ENCODE data around the gene EPB41. TPM values are rescaled to one million over a fixed set of nuclear protein-coding genes. Genes with fewer than 3 reads are reported as not detected.
A peak's percentile ranks its signal among the peaks of the same experiment; 100 is the strongest.

The EPB41 gene
- total RNA-seq, 2 donors from 2014 or later, result 50.7 to 60.5 TPM

DNA sequence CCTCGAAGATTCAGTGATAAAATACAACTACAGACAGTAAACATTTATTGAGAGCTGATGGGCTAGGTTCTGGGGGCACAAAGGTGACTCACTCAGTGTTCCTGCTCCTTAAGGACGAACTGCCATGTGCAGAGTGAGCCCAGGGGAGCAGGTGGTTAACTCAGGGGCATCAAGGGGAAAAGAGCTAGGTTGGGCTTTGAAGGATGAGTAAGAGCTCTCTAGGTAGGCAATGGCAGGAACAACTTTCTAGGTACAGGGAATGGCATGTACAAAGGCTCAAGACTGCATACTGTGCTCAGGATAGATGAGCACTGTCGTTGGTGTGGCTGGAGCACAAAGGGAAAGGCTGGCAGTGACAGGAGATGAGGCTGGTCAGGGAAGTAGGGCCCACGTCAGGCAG, 16.6 kb upstream of the EPB41 start:
- no peaks in the 10 kb centered on the region for H3K9me3 Mint-ChIP-seq
- peaks cover 19 to 34% of the 10 kb centered on the region in 2 donors for H3K4me1 Mint-ChIP-seq (ENCODE audit: low read depth in 2 of 2)
- H3K27me3 Mint-ChIP-seq, result no peaks in the 10 kb centered on the region
- H3K36me3 Mint-ChIP-seq, result peaks cover 5% of the 10 kb centered on the region
- no peak overlapping the region for H3K27ac Mint-ChIP-seq
- no peak for ATAC-seq
- no peak for DNase-seq (ENCODE audit: low spot score)
- H3K4me3 Mint-ChIP-seq, result no peak overlapping the region

DNA sequence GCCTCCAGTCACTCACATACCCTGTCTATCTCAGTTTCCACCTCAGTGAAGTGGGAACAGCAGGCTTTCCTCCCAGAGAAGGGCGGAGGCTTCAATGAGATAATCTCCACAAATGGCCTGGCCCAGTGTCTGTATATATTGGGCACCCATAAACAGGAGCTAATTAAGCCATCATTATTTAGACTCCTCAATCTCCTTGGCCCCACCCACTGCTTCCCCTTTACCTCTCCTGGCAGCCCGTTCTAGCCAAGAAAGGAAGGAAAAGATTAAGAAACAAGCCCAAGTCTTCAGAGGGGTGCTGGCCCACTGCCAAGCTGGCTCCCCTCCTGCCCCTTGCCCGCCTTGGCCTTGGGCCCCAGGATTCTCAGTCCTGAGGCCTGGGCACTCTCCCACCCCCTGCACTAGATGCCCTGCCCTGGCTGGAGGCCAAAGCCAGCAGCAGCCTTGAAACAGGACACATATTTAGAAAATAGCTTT, 15.9 kb upstream of the EPB41 start:
- Mint-ChIP-seq H3K27me3 (no peaks in the 10 kb centered on the region), H3K4me3 (no peak overlapping the region), H3K36me3 (peaks cover 5% of the 10 kb centered on the region), H3K4me1 (ENCODE audit: low read depth in 2 of 2) (peaks cover 19 to 31% of the 10 kb centered on the region in 2 donors), H3K27ac (no peak overlapping the region), H3K9me3 (no peaks in the 10 kb centered on the region)
- DNase-seq (ENCODE audit: low spot score), result no peak
- ATAC-seq, result no peak

DNA sequence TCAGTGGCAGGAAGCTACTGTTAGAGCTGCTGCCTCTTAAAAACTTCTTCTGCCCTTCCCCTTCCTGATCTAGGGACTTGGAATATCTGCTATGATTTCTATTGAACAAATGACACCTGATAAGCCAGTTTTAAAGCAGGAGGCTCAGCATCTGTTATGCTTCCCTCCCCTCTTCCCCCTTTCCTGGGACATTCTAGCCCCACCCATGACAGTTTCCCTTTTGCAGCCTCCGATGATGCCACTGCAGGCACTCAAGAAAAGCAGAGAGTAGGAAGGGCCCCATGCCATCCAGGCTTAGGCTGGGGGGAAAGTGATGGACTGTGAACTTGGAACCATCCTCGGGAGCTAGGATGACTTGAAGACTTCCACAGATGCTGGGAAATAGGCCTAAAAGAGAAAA, 15.1 kb upstream of the EPB41 start:
- Mint-ChIP-seq H3K9me3 (no peaks in the 10 kb centered on the region), H3K27me3 (no peaks in the 10 kb centered on the region), H3K36me3 (peaks cover 5% of the 10 kb centered on the region), H3K4me3 (no peak overlapping the region), H3K27ac (peak overlapping the region in 1 of 2 donors; percentile 8), H3K4me1 (ENCODE audit: low read depth in 2 of 2) (peaks cover 19 to 31% of the 10 kb centered on the region in 2 donors)
- ATAC-seq (no peak), DNase-seq (ENCODE audit: low spot score) (no peak)

DNA sequence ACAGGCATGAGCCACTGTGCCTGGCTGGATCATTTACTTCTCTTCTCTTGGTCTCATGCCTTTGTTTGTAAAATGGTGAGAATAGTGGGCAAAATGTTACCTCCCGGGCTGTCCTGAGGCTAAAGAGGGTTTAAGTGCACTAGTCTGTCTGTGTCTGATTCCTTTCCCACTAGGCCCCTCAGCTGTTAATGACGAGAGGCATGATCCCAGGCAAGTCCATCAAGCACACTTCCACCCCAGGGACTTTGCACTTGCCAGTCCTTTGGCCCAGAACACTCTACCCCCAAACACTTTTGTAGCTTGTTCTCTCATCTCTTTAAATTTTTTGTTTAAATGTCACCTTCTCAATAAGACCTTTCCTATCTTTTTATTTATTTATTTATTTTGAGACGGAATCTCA, 13.8 kb upstream of the EPB41 start:
- Mint-ChIP-seq H3K27me3 (no peaks in the 10 kb centered on the region), H3K27ac (no peak overlapping the region)
- no peak for ATAC-seq

GRCh38 chr1:28902738-28903137, 11.6 kb upstream of the EPB41 start:
- ATAC-seq, result no peak
- Mint-ChIP-seq H3K9me3 (no peaks in the 10 kb centered on the region), H3K36me3 (peaks cover 5% of the 10 kb centered on the region), H3K27ac (no peak overlapping the region), H3K4me3 (no peak overlapping the region), H3K27me3 (no peaks in the 10 kb centered on the region), H3K4me1 (ENCODE audit: low read depth in 2 of 2) (peaks cover 11 to 26% of the 10 kb centered on the region in 2 donors)
- no peak for DNase-seq (ENCODE audit: low spot score)

More for the DNA sequence above, 13.8 kb upstream of the EPB41 start:
- peaks cover 5% of the 10 kb centered on the region for H3K36me3 Mint-ChIP-seq
- DNase-seq (ENCODE audit: low spot score), result no peak
- H3K4me3 Mint-ChIP-seq, result no peak overlapping the region
- peaks cover 19 to 31% of the 10 kb centered on the region in 2 donors for H3K4me1 Mint-ChIP-seq (ENCODE audit: low read depth in 2 of 2)
- no peaks in the 10 kb centered on the region for H3K9me3 Mint-ChIP-seq

DNA sequence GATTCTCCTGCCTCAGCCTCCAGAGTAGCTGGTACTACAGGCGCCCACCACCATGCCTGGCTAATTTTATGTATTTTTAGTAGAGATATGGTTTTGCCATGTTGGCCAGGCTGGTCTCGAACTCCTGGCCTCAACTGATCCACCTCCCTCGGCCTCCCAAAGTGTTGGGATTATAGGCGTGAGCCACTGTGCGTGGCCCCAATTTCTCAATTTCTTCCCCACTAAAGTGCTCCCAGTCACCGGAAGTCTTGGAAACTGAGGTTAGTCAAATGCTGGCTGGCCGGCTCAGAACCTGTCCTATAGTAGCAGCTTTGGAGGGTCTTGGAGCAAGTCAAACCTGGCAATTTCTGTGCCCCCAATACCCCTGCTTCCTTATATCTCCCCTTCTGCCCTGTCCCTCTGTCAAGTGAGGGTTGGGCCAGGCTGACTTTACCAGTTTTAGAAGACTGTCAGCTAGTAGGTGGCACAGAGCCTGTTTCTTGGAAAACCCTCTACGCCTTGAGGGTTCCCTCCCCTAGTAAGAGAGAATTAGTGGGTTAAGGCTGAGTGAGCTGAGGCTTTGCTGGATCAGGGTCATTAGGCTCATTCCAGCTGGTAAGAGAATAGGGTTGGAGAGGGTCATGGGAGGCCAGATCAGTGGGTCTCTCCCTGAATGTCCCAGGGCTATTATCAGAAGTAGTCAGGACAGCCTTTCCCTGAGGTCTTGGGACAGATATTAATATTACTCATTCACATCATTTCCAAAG, 8.3 kb upstream of the EPB41 start:
- no peaks in the 10 kb centered on the region for H3K9me3 Mint-ChIP-seq
- H3K4me3 Mint-ChIP-seq, result no peak overlapping the region
- DNase-seq (ENCODE audit: low spot score), result no peak
- H3K27me3 Mint-ChIP-seq, result no peaks in the 10 kb centered on the region
- no peak overlapping the region for H3K27ac Mint-ChIP-seq
- H3K4me1 Mint-ChIP-seq (ENCODE audit: low read depth in 2 of 2), result peaks cover 5 to 7% of the 10 kb centered on the region in 2 donors
- peaks cover 5% of the 10 kb centered on the region for H3K36me3 Mint-ChIP-seq
- no peak for ATAC-seq

- no peak for DNase-seq (ENCODE audit: low spot score)
- no peaks in the 10 kb centered on the region for H3K27me3 Mint-ChIP-seq
- H3K4me3 Mint-ChIP-seq, result no peak overlapping the region
Observed at GRCh38 chr1:28909198-28909597, 5.2 kb upstream of the EPB41 start.

GRCh38 chr1:28910379-28911115, 3.8 kb upstream of the EPB41 start:
- Mint-ChIP-seq H3K4me1 (ENCODE audit: low read depth in 2 of 2) (peaks cover 15 to 16% of the 10 kb centered on the region in 2 donors), H3K27ac (no peak overlapping the region), H3K9me3 (no peaks in the 10 kb centered on the region), H3K27me3 (no peaks in the 10 kb centered on the region), H3K36me3 (no peaks in the 10 kb centered on the region), H3K4me3 (no peak overlapping the region)
- ATAC-seq (no peak), DNase-seq (ENCODE audit: low spot score) (no peak)

More at GRCh38 chr1:28909198-28909597, 5.2 kb upstream of the EPB41 start:
- Mint-ChIP-seq H3K4me1 (ENCODE audit: low read depth in 2 of 2) (peaks cover 7 to 12% of the 10 kb centered on the region in 2 donors), H3K9me3 (no peaks in the 10 kb centered on the region), H3K27ac (no peak overlapping the region), H3K36me3 (no peaks in the 10 kb centered on the region)
- ATAC-seq, result no peak

DNA sequence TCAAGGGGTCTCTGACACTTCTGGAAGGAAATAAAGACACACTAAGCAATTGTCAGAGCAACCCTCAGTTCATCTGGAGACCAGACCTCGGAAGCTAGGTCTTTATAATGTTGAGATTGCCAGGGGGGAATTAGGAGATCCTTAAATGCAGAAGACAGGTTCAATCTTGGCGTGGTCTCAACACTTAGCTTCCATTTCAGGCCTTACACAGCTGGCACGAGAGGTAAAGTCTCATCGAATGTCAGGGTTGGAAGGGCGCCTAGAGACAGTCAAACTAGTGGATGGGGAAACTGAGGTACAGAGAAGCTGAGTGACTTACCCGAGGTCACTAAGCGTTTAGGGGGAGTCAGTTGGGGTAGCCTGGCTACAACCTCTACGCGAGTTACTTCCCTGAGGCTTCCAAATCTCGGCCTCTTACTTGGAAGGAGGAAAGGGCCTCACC, 562 bp upstream of the EPB41 start:
- no peak for DNase-seq (ENCODE audit: low spot score)
- Mint-ChIP-seq H3K4me3 (peak overlapping the region; percentile 93), H3K9me3 (no peaks in the 10 kb centered on the region), H3K27me3 (no peaks in the 10 kb centered on the region), H3K4me1 (ENCODE audit: low read depth in 2 of 2) (peaks cover 32 to 40% of the 10 kb centered on the region in 2 donors), H3K27ac (peak overlapping the region; percentile 66 to 73), H3K36me3 (no peaks in the 10 kb centered on the region)
- ATAC-seq, result no peak

- peak overlapping the region; percentile 93 for H3K4me3 Mint-ChIP-seq
Observed at GRCh38 chr1:28915031-28915895, 894 bp downstream of the EPB41 start.

GRCh38 chr1:28917757-28918118, 3.4 kb downstream of the EPB41 start:
- ATAC-seq (no peak), DNase-seq (ENCODE audit: low spot score) (no peak)
- no peaks in the 10 kb centered on the region for H3K36me3 Mint-ChIP-seq
- H3K27ac Mint-ChIP-seq, result peak overlapping the region in 1 of 2 donors; percentile 17
- H3K4me3 Mint-ChIP-seq, result peak overlapping the region; percentile 12
- no peaks in the 10 kb centered on the region for H3K27me3 Mint-ChIP-seq
- no peaks in the 10 kb centered on the region for H3K9me3 Mint-ChIP-seq
- H3K4me1 Mint-ChIP-seq (ENCODE audit: low read depth in 2 of 2), result peaks cover 36 to 44% of the 10 kb centered on the region in 2 donors

More at GRCh38 chr1:28915031-28915895, 894 bp downstream of the EPB41 start:
- peaks cover 36 to 41% of the 10 kb centered on the region in 2 donors for H3K4me1 Mint-ChIP-seq (ENCODE audit: low read depth in 2 of 2)
- DNase-seq (ENCODE audit: low spot score) (no peak), ATAC-seq (peak; percentile 1 to 21)
- no peaks in the 10 kb centered on the region for H3K36me3 Mint-ChIP-seq
- H3K27ac Mint-ChIP-seq, result peak overlapping the region; percentile 44 to 67
- no peaks in the 10 kb centered on the region for H3K27me3 Mint-ChIP-seq
- H3K9me3 Mint-ChIP-seq, result no peaks in the 10 kb centered on the region

DNA sequence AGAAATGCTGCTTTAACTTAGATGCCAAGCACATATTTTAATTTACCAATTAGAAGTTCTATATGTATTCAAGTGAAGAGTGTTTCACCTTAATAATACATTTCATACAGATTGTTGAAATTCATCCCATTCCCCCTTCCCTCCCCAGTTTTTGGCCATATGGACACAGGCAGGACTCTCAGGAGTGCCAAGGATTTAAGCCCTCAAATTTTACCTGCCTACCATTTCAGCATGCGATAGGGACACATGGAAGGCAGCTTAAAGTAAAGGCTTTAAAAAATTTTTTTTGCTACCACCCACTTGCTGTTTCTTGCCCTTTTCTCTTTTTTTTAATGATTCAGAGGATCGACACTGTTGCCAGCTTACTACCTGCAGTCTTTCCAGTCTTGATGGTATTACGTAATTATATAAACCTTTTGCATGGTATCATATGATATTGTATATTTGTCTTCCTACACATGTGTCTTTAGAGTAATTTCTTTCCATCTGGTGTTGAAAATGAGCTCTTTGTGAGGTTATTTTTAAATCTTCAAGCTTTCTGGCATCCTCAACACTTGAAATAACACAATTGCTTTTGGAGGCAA, 7.0 kb downstream of the EPB41 start:
- no peak overlapping the region for H3K27ac Mint-ChIP-seq

GRCh38 chr1:28925350-28925891, 11.1 kb downstream of the EPB41 start:
- Mint-ChIP-seq H3K27me3 (no peaks in the 10 kb centered on the region), H3K4me3 (peak overlapping the region; percentile 13), H3K27ac (peak overlapping the region; percentile 88 to 90), H3K4me1 (ENCODE audit: low read depth in 2 of 2) (peaks cover 29 to 39% of the 10 kb centered on the region in 2 donors), H3K9me3 (no peaks in the 10 kb centered on the region), H3K36me3 (no peaks in the 10 kb centered on the region)
- DNase-seq (ENCODE audit: low spot score) (no peak), ATAC-seq (no peak)

More for the DNA sequence above, 7.0 kb downstream of the EPB41 start:
- ATAC-seq (no peak), DNase-seq (ENCODE audit: low spot score) (no peak)
- Mint-ChIP-seq H3K27me3 (no peaks in the 10 kb centered on the region), H3K36me3 (no peaks in the 10 kb centered on the region), H3K4me1 (ENCODE audit: low read depth in 2 of 2) (peaks cover 29 to 34% of the 10 kb centered on the region in 2 donors), H3K4me3 (no peak overlapping the region), H3K9me3 (no peaks in the 10 kb centered on the region)
